GM12891 (cell line): ENCODE results near the gene GAREM1.

ENCODE experiments used
- PAX5 ChIP-seq: IDR thresholded peaks from 2 replicates; pipeline ENCODE4 v1.6.1; 2011; ENCODE audit warnings: low read length, moderate library complexity, mild to moderate bottlenecking; ENCODE audit not compliant: insufficient read depth, severe bottlenecking
- POLR2A ChIP-seq: IDR thresholded peaks from 2 replicates; pipeline ENCODE4 v1.6.1; 2011; ENCODE audit warnings: low read depth, low read length, control low read depth
- POLR2AphosphoS5 ChIP-seq: IDR thresholded peaks from 2 replicates; pipeline ENCODE4 v1.6.1; 2011; ENCODE audit warnings: low read depth, low read length, control low read depth
- SPI1 ChIP-seq: IDR thresholded peaks from 2 replicates; pipeline ENCODE4 v1.6.1; 2011; ENCODE audit warnings: low read depth, low read length, control low read depth
- TAF1 ChIP-seq: IDR thresholded peaks from 2 replicates; pipeline ENCODE4 v1.6.1; 2011; ENCODE audit warnings: low read depth, low read length, control low read depth

- TF ChIP-seq POLR2AphosphoS5 (no peak), SPI1 (no peak), POLR2A (no peak), TAF1 (no peak), PAX5 (no peak)
Measured at GRCh38 chr18:32321826-32322225, 148.9 kb downstream of the GAREM1 start.
